Esophagus (tissue), 2 donors: ENCODE measurements around the gene CFTR. TPM values are rescaled to one million over a fixed set of nuclear protein-coding genes. Genes with fewer than 3 reads are reported as not detected.

Experiments used
- H3K27ac ChIP-seq, 2 donors: one replicate each; pipeline ENCODE4 v1.5.1; 2013; ENCODE audit warnings: low read depth in 2 of 2, mild to moderate bottlenecking in 2 of 2, inconsistent platforms in 1 of 2, low read length in 1 of 2, moderate library complexity in 1 of 2
- H3K27me3 ChIP-seq, 2 donors: one replicate each; pipeline ENCODE4 v1.6.1; 2013; ENCODE audit warnings: low read length in 2 of 2, control low read depth in 1 of 2, mild to moderate bottlenecking in 1 of 2; ENCODE audit not compliant: insufficient read depth in 2 of 2, control insufficient read depth in 1 of 2
- H3K36me3 ChIP-seq, 2 donors: one replicate each; pipeline ENCODE4 v1.6.1; 2013; ENCODE audit warnings: low read length in 1 of 2; ENCODE audit not compliant: control insufficient read depth in 2 of 2, insufficient read depth in 2 of 2
- H3K4me1 ChIP-seq, 2 donors: one replicate each; pipeline ENCODE4 v1.6.1; 2013; ENCODE audit warnings: low read length in 1 of 2; ENCODE audit not compliant: control insufficient read depth in 2 of 2, insufficient read depth in 2 of 2
- H3K4me3 ChIP-seq, 2 donors: one replicate each; pipeline ENCODE4 v1.5.1; 2013; ENCODE audit warnings: low read length in 2 of 2, mild to moderate bottlenecking in 2 of 2, low read depth in 1 of 2, moderate library complexity in 1 of 2
- H3K9me3 ChIP-seq, 2 donors: one replicate each; pipeline ENCODE4 v1.6.1; 2013; ENCODE audit warnings: mild to moderate bottlenecking in 2 of 2, low read depth in 1 of 2, low read length in 1 of 2, moderate library complexity in 1 of 2; ENCODE audit not compliant: control insufficient read depth in 2 of 2, insufficient read depth in 1 of 2
- WGBS, 2 donors: extraction: QIAGEN DNeasy Blood & Tissue Kit; methylation state at CpG; one replicate each; pipeline ENCODE4 v1.1.7; 2013; 5-methylcytosine and 5-hydroxymethylcytosine counted together
- polyA plus RNA-seq, 2 donors: library from polyadenylated mRNA; stranded (reverse); fragments of 200-250 nt; gene quantifications; one replicate each; pipeline ENCODE4 v1.2.3, GENCODE V29; 2013
- donor health status: healthy with polysubstance abuse.
- donor health status: Bipolar disorder and iron deficiency.

Gene CFTR
- polyA plus RNA-seq, 2 donors = 0.29 to 1.2 TPM

DNA sequence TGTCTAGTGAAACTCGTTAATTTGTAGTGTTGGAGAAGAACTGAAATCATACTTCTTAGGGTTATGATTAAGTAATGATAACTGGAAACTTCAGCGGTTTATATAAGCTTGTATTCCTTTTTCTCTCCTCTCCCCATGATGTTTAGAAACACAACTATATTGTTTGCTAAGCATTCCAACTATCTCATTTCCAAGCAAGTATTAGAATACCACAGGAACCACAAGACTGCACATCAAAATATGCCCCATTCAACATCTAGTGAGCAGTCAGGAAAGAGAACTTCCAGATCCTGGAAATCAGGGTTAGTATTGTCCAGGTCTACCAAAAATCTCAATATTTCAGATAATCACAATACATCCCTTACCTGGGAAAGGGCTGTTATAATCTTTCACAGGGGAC, 187.6 kb downstream of the CFTR start:
- Histone ChIP-seq H3K27me3 (no peaks in the 10 kb centered on the region), H3K4me1 (no peaks in the 10 kb centered on the region), H3K9me3 (no peaks in the 10 kb centered on the region), H3K27ac (no peak overlapping the region), H3K4me3 (no peak overlapping the region), H3K36me3 (no peaks in the 10 kb centered on the region)
- 69 to 74% methylated on average over 2 of the region's 2 CpGs for WGBS, 2 donors

- Histone ChIP-seq H3K27ac (no peak overlapping the region), H3K4me1 (peaks cover 0 to 3% of the 10 kb centered on the region in 2 donors), H3K9me3 (no peaks in the 10 kb centered on the region), H3K27me3 (no peaks in the 10 kb centered on the region), H3K4me3 (no peak overlapping the region), H3K36me3 (no peaks in the 10 kb centered on the region)
- WGBS, 2 donors = 82 to 85% methylated on average over 4 of the region's 4 CpGs
Observed at GRCh38 chr7:117669818-117670217, 190.0 kb downstream of the CFTR start.

DNA sequence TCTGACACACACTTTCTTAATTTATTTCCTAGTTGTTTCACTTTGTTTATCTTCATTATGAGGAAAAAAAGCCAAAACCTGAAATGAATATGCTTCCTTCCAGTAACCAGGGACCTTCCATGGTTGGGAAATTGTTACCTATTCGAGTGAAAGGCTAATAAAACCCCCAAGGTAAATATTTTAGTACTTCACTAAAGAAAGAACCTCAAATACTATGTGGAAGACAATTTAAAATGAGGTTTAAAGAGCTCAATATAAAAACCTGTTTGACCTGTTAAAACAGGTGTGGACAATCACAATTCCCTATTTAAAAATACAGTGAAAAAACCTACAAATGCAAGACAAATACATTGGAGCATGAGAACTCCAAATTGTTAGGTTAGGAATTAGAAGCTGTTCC, 192.6 kb downstream of the CFTR start:
- Histone ChIP-seq H3K4me3 (no peak overlapping the region), H3K27ac (peak overlapping the region; percentile 87), H3K36me3 (no peaks in the 10 kb centered on the region), H3K27me3 (no peaks in the 10 kb centered on the region), H3K4me1 (peaks cover 0 to 3% of the 10 kb centered on the region in 2 donors), H3K9me3 (no peaks in the 10 kb centered on the region)
- 27 to 31% methylated on average over 1 of the region's 1 CpG for WGBS, 2 donors

GRCh38 chr7:117673367-117673766, 193.5 kb downstream of the CFTR start:
- H3K9me3 ChIP-seq = no peaks in the 10 kb centered on the region
- peak overlapping the region in 1 of 2 donors; percentile 39 for H3K4me3 ChIP-seq
- WGBS, 2 donors = 47 to 48% methylated on average over 14 of the region's 14 CpGs
- no peaks in the 10 kb centered on the region for H3K36me3 ChIP-seq
- H3K27ac ChIP-seq = peak overlapping the region; percentile 87
- peaks cover 0 to 3% of the 10 kb centered on the region in 2 donors for H3K4me1 ChIP-seq
- no peaks in the 10 kb centered on the region for H3K27me3 ChIP-seq

- Histone ChIP-seq H3K4me1 (peaks cover 0 to 3% of the 10 kb centered on the region in 2 donors), H3K4me3 (peak overlapping the region in 1 of 2 donors; percentile 39), H3K27me3 (no peaks in the 10 kb centered on the region), H3K9me3 (no peaks in the 10 kb centered on the region), H3K36me3 (no peaks in the 10 kb centered on the region), H3K27ac (peak overlapping the region; percentile 87)
Observed at GRCh38 chr7:117673839-117674238, 194.0 kb downstream of the CFTR start.

DNA sequence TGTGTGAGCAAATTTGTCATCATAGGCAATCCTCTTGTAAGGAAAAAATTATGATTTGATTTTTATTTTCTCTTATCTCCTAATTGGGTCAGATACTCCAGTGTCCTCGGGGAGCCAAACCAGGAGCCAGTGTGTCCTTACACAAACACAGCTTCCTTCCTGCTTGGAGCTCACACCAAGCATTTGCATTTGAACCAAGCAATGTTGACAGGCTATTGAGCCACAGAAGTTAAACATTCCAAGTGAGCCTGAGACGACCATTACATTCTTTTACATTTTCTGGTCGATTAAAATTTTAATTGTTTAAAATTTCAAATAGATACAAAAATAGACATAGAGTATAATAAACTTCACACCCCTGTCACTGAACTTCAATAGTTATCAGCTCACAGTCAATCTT, 194.8 kb downstream of the CFTR start:
- H3K4me1 ChIP-seq = peaks cover 0 to 3% of the 10 kb centered on the region in 2 donors
- no peak overlapping the region for H3K27ac ChIP-seq
- no peaks in the 10 kb centered on the region for H3K9me3 ChIP-seq
- H3K27me3 ChIP-seq = no peaks in the 10 kb centered on the region
- H3K36me3 ChIP-seq = no peaks in the 10 kb centered on the region
- 17 to 18% methylated on average over 3 of the region's 3 CpGs for WGBS, 2 donors
- H3K4me3 ChIP-seq = no peak overlapping the region

DNA sequence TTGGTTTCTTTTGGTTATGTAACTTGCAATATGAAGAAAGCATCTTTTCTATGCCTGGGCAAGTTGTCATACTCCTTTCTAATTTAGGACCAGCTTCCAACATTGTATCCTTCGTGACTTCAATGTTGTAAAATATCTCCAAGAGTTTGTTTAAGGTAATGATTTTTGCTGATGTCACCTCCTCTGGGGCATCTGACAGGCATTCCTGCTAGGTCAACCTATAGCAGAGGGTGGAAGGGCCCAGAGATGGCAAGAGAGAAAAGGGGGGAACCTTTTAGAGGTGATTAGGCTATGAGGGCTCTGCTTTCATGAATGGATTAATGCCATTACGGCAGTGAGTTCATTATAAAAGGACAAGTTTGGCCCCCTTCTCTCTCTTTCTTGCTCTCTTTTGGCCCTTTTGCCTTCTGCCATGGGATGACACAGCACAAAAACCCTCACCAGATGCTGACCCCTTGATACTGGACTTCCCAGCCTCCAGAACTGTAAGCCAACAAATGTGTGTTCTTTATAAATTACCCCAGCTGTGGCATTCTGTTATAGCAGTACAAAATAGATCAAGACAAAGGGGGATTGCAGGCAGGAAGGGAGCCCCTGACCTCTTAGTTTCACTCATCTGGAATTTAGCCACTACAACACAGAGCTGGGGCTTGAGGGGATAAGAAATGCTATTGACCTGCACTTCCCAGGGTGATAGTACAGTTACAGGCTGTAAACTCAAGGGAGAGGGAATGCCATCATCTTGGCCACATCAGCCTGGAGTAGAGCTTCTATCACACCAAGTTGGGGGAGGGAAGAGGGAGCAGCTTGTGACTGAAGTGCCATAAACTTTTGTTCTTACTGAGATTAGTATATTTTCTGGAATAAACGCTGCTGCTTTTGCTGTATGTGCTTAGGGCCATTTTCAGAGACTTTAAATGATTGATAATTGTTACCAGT, 195.9 kb downstream of the CFTR start:
- H3K9me3 ChIP-seq = no peaks in the 10 kb centered on the region
- no peak overlapping the region for H3K4me3 ChIP-seq
- no peak overlapping the region for H3K27ac ChIP-seq
- no peaks in the 10 kb centered on the region for H3K36me3 ChIP-seq
- 61 to 69% methylated on average over 3 of the region's 3 CpGs for WGBS, 2 donors
- no peaks in the 10 kb centered on the region for H3K27me3 ChIP-seq
- peaks cover 0 to 3% of the 10 kb centered on the region in 2 donors for H3K4me1 ChIP-seq

DNA sequence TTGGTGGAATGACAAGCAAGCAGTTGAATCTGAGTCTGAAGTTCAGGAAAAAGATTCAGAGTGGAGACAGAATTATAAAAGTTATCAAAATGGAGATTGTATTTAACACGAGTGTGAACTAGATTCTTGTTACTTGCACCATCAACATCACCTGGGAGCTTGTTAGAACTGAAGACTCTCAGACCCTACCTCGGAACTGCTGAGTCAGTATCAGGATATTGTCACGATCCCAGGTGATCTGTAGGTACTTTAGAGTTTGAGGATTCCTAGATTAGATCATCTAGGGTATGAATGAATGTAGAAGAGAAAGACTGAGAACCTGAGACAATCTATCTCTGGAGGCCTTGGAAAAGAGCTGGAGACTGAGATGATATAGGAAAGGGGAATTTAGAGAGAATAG, 199.3 kb downstream of the CFTR start:
- no peaks in the 10 kb centered on the region for H3K36me3 ChIP-seq
- no peaks in the 10 kb centered on the region for H3K9me3 ChIP-seq
- no peak overlapping the region for H3K4me3 ChIP-seq
- H3K4me1 ChIP-seq = no peaks in the 10 kb centered on the region
- WGBS, 2 donors = 81 to 89% methylated on average over 3 of the region's 3 CpGs
- no peak overlapping the region for H3K27ac ChIP-seq
- H3K27me3 ChIP-seq = no peaks in the 10 kb centered on the region

DNA sequence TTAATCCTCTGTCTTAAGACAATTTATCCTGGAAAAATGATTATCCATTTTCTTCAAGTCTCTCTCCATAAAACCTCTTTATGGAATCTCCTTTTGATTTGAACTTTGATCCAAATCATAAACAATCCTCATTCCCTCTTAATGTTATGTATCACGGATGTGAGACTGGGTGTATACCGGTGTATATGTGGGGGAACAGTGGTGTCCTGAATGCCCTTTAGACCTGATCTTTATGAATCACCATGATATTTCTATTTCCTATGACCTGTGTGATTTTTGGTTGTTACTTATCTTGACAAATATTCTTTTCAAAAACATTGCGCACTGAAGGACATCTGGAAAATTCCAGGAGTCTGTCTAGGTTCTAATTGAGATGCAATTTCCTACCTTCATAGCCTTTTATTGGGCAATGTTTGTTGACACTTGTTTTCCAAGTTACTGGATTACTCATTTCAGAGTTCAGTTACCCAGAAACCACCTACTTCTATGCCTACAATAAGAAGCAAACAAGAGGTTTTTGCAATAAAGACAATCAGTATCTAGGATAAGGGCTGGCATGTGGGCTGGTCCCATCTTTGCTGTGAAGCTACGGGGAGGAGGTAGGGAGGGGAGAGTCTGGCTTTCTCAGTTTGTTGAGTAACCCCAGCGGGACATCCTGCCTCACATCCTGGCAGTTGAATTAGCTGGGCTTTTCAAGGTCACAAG, 203.0 kb downstream of the CFTR start:
- H3K9me3 ChIP-seq = no peaks in the 10 kb centered on the region
- no peaks in the 10 kb centered on the region for H3K4me1 ChIP-seq
- H3K4me3 ChIP-seq = no peak overlapping the region
- 59 to 62% methylated on average over 5 of the region's 5 CpGs for WGBS, 2 donors
- no peaks in the 10 kb centered on the region for H3K36me3 ChIP-seq
- H3K27ac ChIP-seq = no peak overlapping the region
- H3K27me3 ChIP-seq = no peaks in the 10 kb centered on the region
